H9 (cell line): ENCODE data around the gene CLDN12. TPM values are rescaled to one million over a fixed set of nuclear protein-coding genes. Genes with fewer than 3 reads are reported as not detected.

ENCODE experiments used
- DNase-seq: peaks from one replicate; pipeline ENCODE4 v3.0.0-alpha.2; 2017
- H2AFZ ChIP-seq: one replicate; pipeline ENCODE4 v1.6.1; 2013; ENCODE audit warnings: mild to moderate bottlenecking, low read length, control low read depth, moderate library complexity
- H2AK5ac ChIP-seq: 2 replicates; pipeline ENCODE4 v1.6.1; 2013; ENCODE audit warnings: low read length, control low read depth, mixed read lengths; ENCODE audit not compliant: insufficient read length
- H2BK120ac ChIP-seq: one replicate; pipeline ENCODE4 v1.6.1; 2013; ENCODE audit warnings: low read depth, mild to moderate bottlenecking, low read length, control low read depth, inconsistent platforms; ENCODE audit not compliant: poor library complexity, severe bottlenecking
- H2BK12ac ChIP-seq: 2 replicates; pipeline ENCODE4 v1.6.1; 2013; ENCODE audit warnings: low read length, control low read depth, mixed read lengths, low read depth; ENCODE audit not compliant: insufficient read length
- H2BK15ac ChIP-seq: 2 replicates; pipeline ENCODE4 v1.6.1; 2013; ENCODE audit warnings: low read depth, low read length, control low read depth
- H2BK20ac ChIP-seq: one replicate; pipeline ENCODE4 v1.6.1; 2013; ENCODE audit warnings: low read depth, mild to moderate bottlenecking, low read length, control low read depth, inconsistent platforms; ENCODE audit not compliant: poor library complexity, severe bottlenecking
- H2BK5ac ChIP-seq: 2 replicates; pipeline ENCODE4 v1.6.1; 2013; ENCODE audit warnings: low read length, control low read depth, mixed read lengths; ENCODE audit not compliant: insufficient read length
- H3K14ac ChIP-seq: 2 replicates; pipeline ENCODE4 v1.6.1; 2013; ENCODE audit warnings: low read length, control low read depth; ENCODE audit not compliant: insufficient read depth
- H3K18ac ChIP-seq: 2 replicates; pipeline ENCODE4 v1.6.1; 2013; ENCODE audit warnings: low read depth, mild to moderate bottlenecking, mixed read lengths, low read length, control low read depth; ENCODE audit not compliant: insufficient read length
- H3K23ac ChIP-seq: 2 replicates; pipeline ENCODE4 v1.6.1; 2013; ENCODE audit warnings: low read length, control low read depth, mixed read lengths, low read depth; ENCODE audit not compliant: insufficient read length
- H3K23me2 ChIP-seq: 2 replicates; pipeline ENCODE4 v1.6.1; 2013; ENCODE audit warnings: low read depth, mild to moderate bottlenecking, mixed read lengths, low read length, control low read depth; ENCODE audit not compliant: insufficient read length, poor library complexity, severe bottlenecking
- H3K27ac ChIP-seq: 2 replicates; pipeline ENCODE4 v1.5.1; 2013; ENCODE audit warnings: low read length, control low read depth, mixed read lengths, low read depth; ENCODE audit not compliant: insufficient read length
- H3K27me3 ChIP-seq: 2 replicates; pipeline ENCODE4 v1.6.1; 2013; ENCODE audit warnings: low read length, control low read depth, inconsistent platforms; ENCODE audit not compliant: insufficient read depth
- H3K4ac ChIP-seq: 2 replicates; pipeline ENCODE4 v1.6.1; 2013; ENCODE audit warnings: low read depth, mild to moderate bottlenecking, control low read depth, inconsistent platforms, low read length, moderate library complexity
- H3K4me1 ChIP-seq: 2 replicates; pipeline ENCODE4 v1.6.1; 2013; ENCODE audit warnings: low read length, control low read depth, inconsistent platforms; ENCODE audit not compliant: insufficient read depth
- H3K4me2 ChIP-seq: 2 replicates; pipeline ENCODE4 v1.6.1; 2013; ENCODE audit warnings: low read length, control low read depth, mixed read lengths; ENCODE audit not compliant: insufficient read length, insufficient read depth
- H3K56ac ChIP-seq: 2 replicates; pipeline ENCODE4 v1.6.1; 2013; ENCODE audit warnings: low read depth, mild to moderate bottlenecking, mixed read lengths, low read length, control low read depth; ENCODE audit not compliant: insufficient read length
- H3K79me1 ChIP-seq: 2 replicates; pipeline ENCODE4 v1.6.1; 2013; ENCODE audit warnings: low read depth, mild to moderate bottlenecking, moderate library complexity, low read length, control low read depth, inconsistent platforms; ENCODE audit not compliant: insufficient read depth, poor library complexity, severe bottlenecking
- H3K79me2 ChIP-seq: 2 replicates; pipeline ENCODE4 v1.6.1; 2013; ENCODE audit warnings: low read length, control low read depth, inconsistent platforms; ENCODE audit not compliant: insufficient read depth
- H3K9ac ChIP-seq: 2 replicates; pipeline ENCODE4 v1.6.1; 2013; ENCODE audit warnings: low read length, control low read depth, mixed read lengths; ENCODE audit not compliant: insufficient read length; ENCODE audit errors: extremely low read depth
- H3K9me3 ChIP-seq: one replicate; pipeline ENCODE4 v1.6.1; 2013; ENCODE audit warnings: low read depth, low read length, inconsistent platforms; ENCODE audit not compliant: control insufficient read depth
- H3T11ph ChIP-seq: one replicate; pipeline ENCODE4 v1.6.1; 2013; ENCODE audit warnings: mild to moderate bottlenecking, low read length, control low read depth, inconsistent platforms
- H4K20me1 ChIP-seq: one replicate; pipeline ENCODE4 v1.6.1; 2013; ENCODE audit not compliant: control insufficient read depth, insufficient read length, insufficient read depth
- H4K5ac ChIP-seq: 2 replicates; pipeline ENCODE4 v1.6.1; 2013; ENCODE audit warnings: low read depth, mild to moderate bottlenecking, mixed read lengths, low read length, control low read depth; ENCODE audit not compliant: insufficient read length
- H4K8ac ChIP-seq: replicated peaks from 2 replicates; pipeline ENCODE4 v1.6.1; 2013; ENCODE audit warnings: low read length, control low read depth, mixed read lengths, low read depth; ENCODE audit not compliant: insufficient read length
- H4K91ac ChIP-seq: 2 replicates; pipeline ENCODE4 v1.6.1; 2013; ENCODE audit warnings: low read depth, mild to moderate bottlenecking, moderate library complexity, mixed read lengths, low read length, control low read depth; ENCODE audit not compliant: insufficient read length
- H3K27ac Mint-ChIP-seq, 3 experiments: 2 replicates in 2 of 3; 3 replicates in 1 of 3; pipeline ENCODE4 v1.8.0; 2020 to 2021; ENCODE audit warnings: mixed read lengths in 3 of 3, mild to moderate bottlenecking in 1 of 3, moderate library complexity in 1 of 3
- H3K27me3 Mint-ChIP-seq: 2 replicates; pipeline ENCODE4 v1.8.0; 2021; ENCODE audit warnings: low read depth, mild to moderate bottlenecking, moderate library complexity, mixed read lengths
- H3K36me3 Mint-ChIP-seq, 3 experiments: 2 replicates in 2 of 3; 3 replicates in 1 of 3; pipeline ENCODE4 v1.8.0; 2020 to 2021; ENCODE audit warnings: low read depth in 3 of 3, mixed read lengths in 3 of 3; ENCODE audit not compliant: insufficient read depth in 1 of 3
- H3K4me1 Mint-ChIP-seq, 2 experiments: 2 replicates each; pipeline ENCODE4 v1.8.0; 2020; ENCODE audit warnings: mixed read lengths in 2 of 2
- H3K4me3 Mint-ChIP-seq, 2 experiments: 2 replicates in 1 of 2; 3 replicates in 1 of 2; pipeline ENCODE4 v1.8.0; 2020 to 2021; ENCODE audit warnings: mild to moderate bottlenecking in 2 of 2, mixed read lengths in 2 of 2, moderate library complexity in 1 of 2
- H3K9me3 Mint-ChIP-seq, 2 experiments: 2 replicates in 1 of 2; 3 replicates in 1 of 2; pipeline ENCODE4 v1.8.0; 2020; ENCODE audit warnings: mild to moderate bottlenecking in 2 of 2, mixed read lengths in 2 of 2, moderate library complexity in 1 of 2
- WGBS: extraction: QIAGEN DNeasy Blood & Tissue Kit; methylation state at CpG from one replicate; pipeline ENCODE4 v1.1.7; 2013; ENCODE audit warnings: missing lambda C conversion rate, low lambda C conversion rate, mixed read lengths; ENCODE audit not compliant: insufficient read length; ENCODE audit errors: extremely low coverage; 5-methylcytosine and 5-hydroxymethylcytosine counted together
- total RNA-seq: library from RNA; stranded (reverse); gene quantifications from 2 replicates; pipeline ENCODE4 v1.2.1, GENCODE V29; 2021
- TF ChIP-seq, protein P1 (sequence below): fragments of 200-600 bp; sonication (generic); conservative IDR thresholded peaks from 3 replicates; pipeline ENCODE4 v1.8.0; 2021; ENCODE audit warnings: antibody characterized with exemption, mild to moderate bottlenecking

The CLDN12 gene
- total RNA-seq, 1 experiment from 2014 or later: 40.1 TPM

DNA sequence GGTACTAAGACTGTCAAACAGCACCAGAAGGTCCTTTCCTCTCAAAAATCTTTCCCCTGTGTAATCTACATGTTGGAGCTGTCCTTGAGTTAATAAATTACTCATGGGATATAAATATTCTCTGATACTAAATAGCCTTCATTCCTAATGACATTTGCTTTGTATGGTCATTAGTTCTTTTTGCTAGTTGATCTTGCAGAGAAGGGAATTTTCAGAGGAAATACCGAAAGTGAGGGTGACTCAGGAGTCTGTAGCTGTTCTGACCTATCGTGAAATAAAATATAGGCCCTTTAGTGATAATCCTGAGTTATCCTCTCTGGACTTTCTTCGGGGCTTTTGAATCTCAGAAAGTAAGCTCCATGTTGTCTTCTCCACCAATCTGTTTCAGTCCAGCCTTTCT, 19.4 kb upstream of the CLDN12 start:
- H2AFZ ChIP-seq: no peak overlapping the region
- H2BK20ac ChIP-seq: no peak overlapping the region
- H3K4ac ChIP-seq: no peak overlapping the region
- no peak overlapping the region for H3K23ac ChIP-seq
- no peak overlapping the region for H3K9ac ChIP-seq
- no peaks in the 10 kb centered on the region for H3K27me3 ChIP-seq
- Mint-ChIP-seq H3K36me3 (peaks cover 14 to 43% (median 38%) of the 10 kb centered on the region in 3 experiments; a peak in 6 of 7 replicates), H3K4me1 (no peaks in the 10 kb centered on the region), H3K9me3 (no peaks in the 10 kb centered on the region), H3K27ac (no peak overlapping the region), H3K4me3 (no peak overlapping the region), H3K27me3 (no peaks in the 10 kb centered on the region)
- no peaks in the 10 kb centered on the region for H3K9me3 ChIP-seq
- H3K4me2 ChIP-seq: no peak overlapping the region
- no peak overlapping the region for H3K18ac ChIP-seq
- WGBS: no CpG with 5 or more reads among the region's 3 CpGs
- no peaks in the 10 kb centered on the region for H4K20me1 ChIP-seq
- no peak overlapping the region for H2BK15ac ChIP-seq
- no peak overlapping the region for H2BK12ac ChIP-seq
- no peak for DNase-seq
- no peaks in the 10 kb centered on the region for H3K23me2 ChIP-seq
- no peak overlapping the region for H2BK5ac ChIP-seq
- H3T11ph ChIP-seq: no peak overlapping the region
- H3K4me1 ChIP-seq: no peaks in the 10 kb centered on the region
- no peak overlapping the region for H4K91ac ChIP-seq
- TF ChIP-seq, protein P1, sequence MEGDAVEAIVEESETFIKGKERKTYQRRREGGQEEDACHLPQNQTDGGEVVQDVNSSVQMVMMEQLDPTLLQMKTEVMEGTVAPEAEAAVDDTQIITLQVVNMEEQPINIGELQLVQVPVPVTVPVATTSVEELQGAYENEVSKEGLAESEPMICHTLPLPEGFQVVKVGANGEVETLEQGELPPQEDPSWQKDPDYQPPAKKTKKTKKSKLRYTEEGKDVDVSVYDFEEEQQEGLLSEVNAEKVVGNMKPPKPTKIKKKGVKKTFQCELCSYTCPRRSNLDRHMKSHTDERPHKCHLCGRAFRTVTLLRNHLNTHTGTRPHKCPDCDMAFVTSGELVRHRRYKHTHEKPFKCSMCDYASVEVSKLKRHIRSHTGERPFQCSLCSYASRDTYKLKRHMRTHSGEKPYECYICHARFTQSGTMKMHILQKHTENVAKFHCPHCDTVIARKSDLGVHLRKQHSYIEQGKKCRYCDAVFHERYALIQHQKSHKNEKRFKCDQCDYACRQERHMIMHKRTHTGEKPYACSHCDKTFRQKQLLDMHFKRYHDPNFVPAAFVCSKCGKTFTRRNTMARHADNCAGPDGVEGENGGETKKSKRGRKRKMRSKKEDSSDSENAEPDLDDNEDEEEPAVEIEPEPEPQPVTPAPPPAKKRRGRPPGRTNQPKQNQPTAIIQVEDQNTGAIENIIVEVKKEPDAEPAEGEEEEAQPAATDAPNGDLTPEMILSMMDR: no peak
- no peak overlapping the region for H4K5ac ChIP-seq
- no peaks in the 10 kb centered on the region for H3K79me1 ChIP-seq
- no peak overlapping the region for H3K27ac ChIP-seq
- H2AK5ac ChIP-seq: no peak overlapping the region
- H3K14ac ChIP-seq: no peak overlapping the region
- no peaks in the 10 kb centered on the region for H3K79me2 ChIP-seq
- H4K8ac ChIP-seq: no peak overlapping the region
- no peak overlapping the region for H3K56ac ChIP-seq
- H2BK120ac ChIP-seq: no peak overlapping the region
